ENCODE results near the gene MTMR3.

- TF ChIP-seq POLR2A (IDR thresholded peaks at IDR 0.05) (no peak), CTCF (IDR thresholded peaks at IDR 0.05 in 4 of 5, conservative IDR thresholded peaks at IDR 0.05 in 1 of 5) (no peak)
These were observed 15.7 kb upstream of the MTMR3 start for GRCh38 chr22:29867260-29867659.

Measured in gastrocnemius medialis (tissue), 4 donors.